ENCODE data around the gene SRSF3. TPM values are rescaled to one million over a fixed set of nuclear protein-coding genes. Genes with fewer than 3 reads are reported as not detected.
"Not testable (repeated sequence)": the region's sequence is repeated elsewhere in the genome, so short reads cannot be mapped to it uniquely, and the experiment has no call there.

Gene SRSF3
- total and polyA plus RNA-seq, 10 donors = 93.8 to 271 (median 194) TPM

DNA sequence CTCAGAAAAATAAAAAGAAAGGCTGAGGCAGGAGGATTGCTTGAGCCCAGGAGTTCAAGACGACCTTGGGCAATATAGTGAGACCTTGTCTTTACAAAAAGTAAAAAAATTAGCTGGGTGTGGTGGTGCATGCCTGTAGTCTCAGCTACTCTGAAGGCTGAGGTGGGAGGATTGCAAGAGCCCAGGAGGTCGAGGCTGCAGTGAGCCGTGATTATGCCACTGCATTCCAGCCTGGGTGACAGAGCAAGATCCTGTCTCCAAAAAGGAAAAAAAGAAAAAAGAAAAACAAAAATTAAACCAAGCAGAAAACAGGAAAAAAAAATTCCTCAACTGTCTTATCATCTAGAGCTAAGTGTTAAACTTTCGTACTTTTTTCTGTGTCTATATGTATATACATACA lies 12.4 kb upstream of the SRSF3 start:
- no peak for DNase-seq
- intact Hi-C loops (cut with DNase I; ENCODE audit: low total_unique reads) = no loop called here
- no peak for TF ChIP-seq POLR2AphosphoS5 (IDR thresholded peaks at IDR 0.05)

DNA sequence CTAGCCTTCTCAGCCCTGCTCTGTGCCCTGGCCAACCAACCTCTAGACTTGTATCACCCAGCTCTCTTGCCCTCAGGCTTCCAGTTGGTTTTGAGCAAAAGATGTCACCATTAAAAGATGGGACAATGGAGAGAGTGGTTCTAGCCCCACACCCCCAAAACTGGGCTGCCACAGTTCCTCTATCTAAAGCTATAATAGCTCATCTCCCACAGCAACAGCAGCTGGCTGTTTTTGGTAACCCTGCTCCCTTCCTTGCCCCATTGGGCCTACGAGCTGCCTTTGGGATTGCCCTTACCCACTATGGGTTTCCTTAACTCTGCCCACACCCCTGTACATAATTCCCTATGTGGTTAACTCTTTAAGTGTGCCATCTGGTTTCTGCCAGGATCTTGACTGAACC lies 7.6 kb upstream of the SRSF3 start:
- no peak overlapping the region for H3K27ac ChIP-seq
- TF ChIP-seq, protein P1, sequence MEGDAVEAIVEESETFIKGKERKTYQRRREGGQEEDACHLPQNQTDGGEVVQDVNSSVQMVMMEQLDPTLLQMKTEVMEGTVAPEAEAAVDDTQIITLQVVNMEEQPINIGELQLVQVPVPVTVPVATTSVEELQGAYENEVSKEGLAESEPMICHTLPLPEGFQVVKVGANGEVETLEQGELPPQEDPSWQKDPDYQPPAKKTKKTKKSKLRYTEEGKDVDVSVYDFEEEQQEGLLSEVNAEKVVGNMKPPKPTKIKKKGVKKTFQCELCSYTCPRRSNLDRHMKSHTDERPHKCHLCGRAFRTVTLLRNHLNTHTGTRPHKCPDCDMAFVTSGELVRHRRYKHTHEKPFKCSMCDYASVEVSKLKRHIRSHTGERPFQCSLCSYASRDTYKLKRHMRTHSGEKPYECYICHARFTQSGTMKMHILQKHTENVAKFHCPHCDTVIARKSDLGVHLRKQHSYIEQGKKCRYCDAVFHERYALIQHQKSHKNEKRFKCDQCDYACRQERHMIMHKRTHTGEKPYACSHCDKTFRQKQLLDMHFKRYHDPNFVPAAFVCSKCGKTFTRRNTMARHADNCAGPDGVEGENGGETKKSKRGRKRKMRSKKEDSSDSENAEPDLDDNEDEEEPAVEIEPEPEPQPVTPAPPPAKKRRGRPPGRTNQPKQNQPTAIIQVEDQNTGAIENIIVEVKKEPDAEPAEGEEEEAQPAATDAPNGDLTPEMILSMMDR (IDR thresholded peaks at IDR 0.05 in 8 of 11, conservative IDR thresholded peaks at IDR 0.05 in 3 of 11) = no peak
- TF ChIP-seq POLR2A (IDR thresholded peaks at IDR 0.05) = no peak
- no peak for TF ChIP-seq POLR2AphosphoS5 (IDR thresholded peaks at IDR 0.05)
- no peaks in the 10 kb centered on the region for H3K9me3 ChIP-seq
- no peak overlapping the region for H3K4me3 ChIP-seq
- WGBS, 5 donors = 77 to 86% (median 80%) methylated on average over 1 of the region's 1 CpG
- intact Hi-C loops (cut with DNase I; ENCODE audit: low total_unique reads) = no loop called here
- no peaks in the 10 kb centered on the region for H3K36me3 ChIP-seq
- DNase-seq = no peak
- H3K4me1 ChIP-seq = peaks cover 0 to under 1% (median 0%) of the 10 kb centered on the region in 6 donors
- H3K27me3 ChIP-seq (replicated peaks in 1 of 7) = no peaks in the 10 kb centered on the region

More for the DNA sequence above, 12.4 kb upstream of the SRSF3 start:
- no peak overlapping the region for H3K27ac ChIP-seq
- H3K36me3 ChIP-seq = no peaks in the 10 kb centered on the region
- no peaks in the 10 kb centered on the region for H3K27me3 ChIP-seq (replicated peaks in 1 of 7)
- whole genome bisulfite sequencing, 5 donors = 59 to 96% (median 86%) methylated on average over 4 of the region's 4 CpGs
- no peaks in the 10 kb centered on the region for H3K9me3 ChIP-seq
- no peak overlapping the region for H3K4me3 ChIP-seq
- peaks cover 0 to 19% (median 5%) of the 10 kb centered on the region in 6 donors for H3K4me1 ChIP-seq

GRCh38 chr6:36589025-36589400 lies 5.1 kb upstream of the SRSF3 start:
- DNase-seq; H3K27me3 ChIP-seq (replicated peaks in 1 of 7); H3K9me3 ChIP-seq; intact Hi-C loops (cut with DNase I; ENCODE audit: low total_unique reads); H3K4me3 ChIP-seq; H3K27ac ChIP-seq; H3K36me3 ChIP-seq: not testable (repeated sequence)
- WGBS, 5 donors = 94 to 97% (median 95%) methylated on average over 9 of the region's 9 CpGs
- peaks cover 0 to 24% (median 19%) of the 10 kb centered on the region in 6 donors for H3K4me1 ChIP-seq

DNA sequence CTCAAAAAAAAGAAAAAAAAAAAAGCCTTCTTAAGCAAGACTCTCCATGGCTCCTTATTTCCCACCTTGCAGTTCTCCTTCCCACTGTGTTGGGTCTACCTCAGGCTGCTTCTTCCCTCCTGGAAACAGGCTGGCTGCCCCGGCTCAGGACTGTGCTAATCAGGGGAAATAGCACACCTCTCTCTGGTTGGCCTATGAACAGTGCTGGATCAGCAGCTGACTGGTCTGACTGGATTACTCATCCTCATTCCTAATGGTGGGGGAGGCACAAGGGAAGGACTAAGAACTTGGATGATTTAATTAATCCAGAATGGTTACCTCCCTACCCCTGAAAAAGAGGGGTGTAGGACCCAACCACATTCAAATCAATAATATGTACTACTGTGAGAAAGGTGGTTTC lies 3.9 kb upstream of the SRSF3 start:
- Histone ChIP-seq H3K36me3 (no peaks in the 10 kb centered on the region), H3K27ac (no peak overlapping the region), H3K4me3 (no peak overlapping the region), H3K9me3 (no peaks in the 10 kb centered on the region), H3K4me1 (peaks cover 0 to 24% (median 19%) of the 10 kb centered on the region in 6 donors), H3K27me3 (replicated peaks in 1 of 7) (no peaks in the 10 kb centered on the region)
- WGBS, 5 donors = 80 to 100% (median 93%) methylated on average over 1 of the region's 1 CpG
- DNase-seq = no peak
- intact Hi-C loops (cut with DNase I; ENCODE audit: low total_unique reads) = loop anchor here (10.0 kb wide), 1 partner anchor 45 kb away; the partner anchor contains the start of gene STK38
- TF ChIP-seq, protein P1 (IDR thresholded peaks at IDR 0.05 in 8 of 11, conservative IDR thresholded peaks at IDR 0.05 in 3 of 11) = no peak
- TF ChIP-seq POLR2AphosphoS5 (IDR thresholded peaks at IDR 0.05) (no peak), POLR2A (IDR thresholded peaks at IDR 0.05) (no peak)

DNA sequence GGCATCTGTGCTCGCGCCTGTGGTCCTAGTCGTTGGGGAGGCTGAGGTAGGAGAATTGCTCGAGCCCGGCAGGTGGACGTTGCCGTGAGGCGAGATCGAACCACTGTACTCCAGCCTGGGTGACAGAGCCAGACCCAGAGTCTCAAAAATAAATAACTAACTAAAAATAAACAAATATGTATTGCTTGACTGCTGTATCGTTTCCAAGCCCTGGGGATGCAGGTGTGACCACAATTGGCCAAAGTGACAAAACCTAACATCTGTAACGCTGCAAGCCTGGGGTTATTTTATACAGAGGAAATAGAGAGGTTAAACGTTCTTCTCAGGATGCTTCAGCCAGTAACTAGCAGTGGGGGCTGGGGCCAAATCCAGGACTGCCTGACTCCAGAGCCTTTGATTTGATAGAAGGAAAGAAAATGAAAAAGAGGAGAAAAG lies 1.9 kb upstream of the SRSF3 start:
- intact Hi-C loops (cut with DNase I; ENCODE audit: low total_unique reads) = loop anchor here (10.0 kb wide), 1 partner anchor 47 kb away; the partner anchor contains the start of gene STK38
- DNase-seq = no peak
- H3K27me3 ChIP-seq (replicated peaks in 1 of 7) = no peaks in the 10 kb centered on the region

More for the DNA sequence above, 1.9 kb upstream of the SRSF3 start:
- H3K4me3 ChIP-seq = peak overlapping the region in 1 of 8 donors; percentile 86
- H3K36me3 ChIP-seq = peaks cover 0 to 8% (median 7%) of the 10 kb centered on the region in 6 donors
- H3K27ac ChIP-seq = peak overlapping the region in 6 of 8 donors; percentile 96 to 100 (median 98)
- H3K4me1 ChIP-seq = peaks cover 9 to 39% (median 29%) of the 10 kb centered on the region in 6 donors
- TF ChIP-seq, protein P1 (IDR thresholded peaks at IDR 0.05 in 8 of 11, conservative IDR thresholded peaks at IDR 0.05 in 3 of 11) = no peak
- TF ChIP-seq POLR2AphosphoS5 (IDR thresholded peaks at IDR 0.05) (no peak), POLR2A (IDR thresholded peaks at IDR 0.05) (no peak)
- 51 to 68% (median 61%) methylated on average over 12 of the region's 12 CpGs for whole genome bisulfite sequencing, 5 donors
- H3K9me3 ChIP-seq = no peaks in the 10 kb centered on the region
